GM18873 (cell line): ENCODE results near the gene SPATA6L.

Source experiments
- ATAC-seq: cut with Tn5 transposase; IDR thresholded peaks from one replicate; pipeline ENCODE4 v1.9.1; 2021; ENCODE audit warnings: mild to moderate bottlenecking, moderate library complexity, moderate number of reproducible peaks; ENCODE audit not compliant: unreplicated experiment, low FRiP score

The SPATA6L gene

GRCh38 chr9:4666042-4666699, at the start of gene SPATA6L:
TSS of gene SPATA6L (minus strand) at chr9:4666480. CDS start at chr9:4666250, 230 bp downstream.
- ATAC-seq: no peak

- no peak for ATAC-seq
Measured at GRCh38 chr9:4714266-4715016, 48.2 kb upstream of the SPATA6L start.

- no peak for ATAC-seq
Measured at GRCh38 chr9:4713849-4714248, 47.6 kb upstream of the SPATA6L start.

GRCh38 chr9:4709380-4709779, 43.1 kb upstream of the SPATA6L start:
- ATAC-seq: no peak

- no peak for ATAC-seq
Measured at GRCh38 chr9:4706971-4707622, 40.8 kb upstream of the SPATA6L start.

GRCh38 chr9:4706021-4706420, 39.7 kb upstream of the SPATA6L start:
- no peak for ATAC-seq

GRCh38 chr9:4704129-4704528, 37.8 kb upstream of the SPATA6L start:
- ATAC-seq: no peak

GRCh38 chr9:4701526-4701925, 35.2 kb upstream of the SPATA6L start:
- no peak for ATAC-seq

GRCh38 chr9:4700932-4701331, 34.7 kb upstream of the SPATA6L start:
- ATAC-seq: no peak

- no peak for ATAC-seq
Measured at GRCh38 chr9:4700091-4700490, 33.8 kb upstream of the SPATA6L start.

GRCh38 chr9:4691795-4692194, 25.5 kb upstream of the SPATA6L start:
- no peak for ATAC-seq

- ATAC-seq: peak; percentile 37
Measured at GRCh38 chr9:4690144-4690543, 23.9 kb upstream of the SPATA6L start.

- peak; percentile 54 for ATAC-seq
Measured at GRCh38 chr9:4689687-4690104, 23.4 kb upstream of the SPATA6L start.

GRCh38 chr9:4689021-4689420, 22.7 kb upstream of the SPATA6L start:
- ATAC-seq: no peak

- no peak for ATAC-seq
Measured at GRCh38 chr9:4686584-4686983, 20.3 kb upstream of the SPATA6L start.

- no peak for ATAC-seq
Measured at GRCh38 chr9:4686112-4686511, 19.8 kb upstream of the SPATA6L start.

GRCh38 chr9:4684820-4685219, 18.5 kb upstream of the SPATA6L start:
- ATAC-seq: no peak

GRCh38 chr9:4680750-4681149, 14.5 kb upstream of the SPATA6L start:
- no peak for ATAC-seq

- ATAC-seq: no peak
Measured at GRCh38 chr9:4680173-4680525, 13.9 kb upstream of the SPATA6L start.

GRCh38 chr9:4679268-4680172, 13.2 kb upstream of the SPATA6L start, which contains the start of gene CDC37L1:
TSS of gene CDC37L1 (plus strand) at chr9:4679569. CDS start at chr9:4679768, 199 bp downstream.
- peak; percentile 96 for ATAC-seq
